Measurements from ENCODE around the gene PTH2.

PTH2 gene

GRCh38 chr19:49423071-49423984 lies at the start of gene PTH2:
Gene PTH2, minus strand, starts transcription at chr19:49423441. Its CDS starts 102 bp downstream, at chr19:49423339.
- TF ChIP-seq CTCF (IDR thresholded peaks at IDR 0.05) = no peak

GRCh38 chr19:49472936-49473335 lies 49.7 kb upstream of the PTH2 start:
- no peak for TF ChIP-seq CTCF (IDR thresholded peaks at IDR 0.05)

GRCh38 chr19:49470615-49470978 lies 47.4 kb upstream of the PTH2 start:
- no peak for TF ChIP-seq CTCF (IDR thresholded peaks at IDR 0.05)

- TF ChIP-seq CTCF (IDR thresholded peaks at IDR 0.05) = no peak
These were observed 46.8 kb upstream of the PTH2 start for GRCh38 chr19:49469828-49470614.

- no peak for TF ChIP-seq CTCF (IDR thresholded peaks at IDR 0.05)
These were observed 45.7 kb upstream of the PTH2 start for GRCh38 chr19:49468746-49469447.

- TF ChIP-seq CTCF (IDR thresholded peaks at IDR 0.05) = no peak
These were observed 45.0 kb upstream of the PTH2 start for GRCh38 chr19:49468199-49468598.

GRCh38 chr19:49465371-49465770 lies 42.1 kb upstream of the PTH2 start:
- no peak for TF ChIP-seq CTCF (IDR thresholded peaks at IDR 0.05)
